Activated CD4-positive, alpha-beta T cell treated with anti-CD3 and anti-CD28 coated beads, Interleukin-2, Interleukin-4, amounts not matched to agents 100 ng/mL and 50 ng/mL, durations not matched to agents 16 hours and 8 hours (primary cell): ENCODE measurements around the gene ZNF609.

Source experiments
- DNase-seq: peaks from one replicate; pipeline ENCODE4 v3.0.0-alpha.2; 2020; ENCODE audit warnings: low spot score

Gene ZNF609

GRCh38 chr15:64732156-64732860 is 271.9 kb downstream of the ZNF609 start:
- no peak for DNase-seq
